Kidney (tissue), 14 donors: ENCODE results near the gene SLC22A23. TPM values are rescaled to one million over a fixed set of nuclear protein-coding genes. Genes with fewer than 3 reads are reported as not detected.

Experiments used
- DNase-seq, 5 donors: peaks; one replicate each; pipeline ENCODE4 v3.0.0-alpha.2; 2013 to 2020
- FAIRE-seq: peaks from 2 replicates; lab custom pipeline; 2012; peaks lifted over from hg19 to GRCh38; lab: Jason Lieb, UNC
- H3K27ac ChIP-seq, 2 donors: one replicate each; pipeline ENCODE4 v1.7.0; 2013; ENCODE audit warnings: low read depth in 2 of 2, low read length in 2 of 2, inconsistent platforms in 1 of 2
- H3K27me3 ChIP-seq: one replicate; pipeline ENCODE4 v1.7.1; 2013; ENCODE audit warnings: low read length, inconsistent platforms; ENCODE audit not compliant: control insufficient read depth, insufficient read depth
- H3K36me3 ChIP-seq, 3 donors: one replicate each; pipeline versions ENCODE4 v1.7.0 to v1.7.1; 2013; ENCODE audit warnings: low read length in 3 of 3, control low read depth in 1 of 3, inconsistent platforms in 1 of 3; ENCODE audit not compliant: insufficient read depth in 3 of 3, control insufficient read depth in 2 of 3
- H3K4me1 ChIP-seq, 3 donors: one replicate each; pipeline versions ENCODE4 v1.7.0 to v1.7.1; 2013; ENCODE audit warnings: low read length in 3 of 3, inconsistent platforms in 1 of 3, low read depth in 1 of 3; ENCODE audit not compliant: control insufficient read depth in 2 of 3, insufficient read depth in 2 of 3
- H3K4me3 ChIP-seq, 3 donors: one replicate each; pipeline versions ENCODE4 v1.7.0 to v1.8.1; 2013; ENCODE audit warnings: low read length in 3 of 3, control low read depth in 1 of 3, inconsistent platforms in 1 of 3
- H3K9ac ChIP-seq, 3 donors: one replicate each; pipeline versions ENCODE4 v1.7.0 to v1.7.1; 2013; ENCODE audit warnings: low read length in 3 of 3, control low read depth in 1 of 3, inconsistent platforms in 1 of 3
- H3K9me3 ChIP-seq, 3 donors: one replicate each; pipeline versions ENCODE4 v1.7.0 to v1.7.1; 2013; ENCODE audit warnings: low read length in 3 of 3, control low read depth in 1 of 3, inconsistent platforms in 1 of 3; ENCODE audit not compliant: control insufficient read depth in 2 of 3, insufficient read depth in 1 of 3
- CTCF ChIP-seq: IDR thresholded peaks from 3 replicates; pipeline ENCODE4 v1.5.1; 2012; ENCODE audit warnings: mild to moderate bottlenecking, moderate library complexity, borderline replicate concordance; ENCODE audit not compliant: insufficient read depth; ENCODE audit errors: extremely low read depth
- intact Hi-C: fragments of 100-400 bp; cut with DNase I; formaldehyde crosslinking; loops from one replicate; pipeline ENCODE4 v1.11.1; 2022
- polyA plus RNA-seq: library from polyadenylated mRNA; stranded (reverse); fragments of 350-450 nt; fragmentation: Illumina TruSeq; extraction: RNeasy Lipid Tissue Mini Kit (QIAGEN cat#74804); gene quantifications from one replicate; pipeline ENCODE4 v1.2.3, GENCODE V29; 2014; ENCODE audit warnings: low read depth, low replicate concordance; ENCODE audit not compliant: insufficient read depth
- total RNA-seq: library from RNA; stranded (reverse); fragmentation: NEBNext Ultra II Directional; extraction: Animal tissue kit (Norgen Biotek cat#: 25700); gene quantifications from one replicate; pipeline ENCODE4 v1.2.1, GENCODE V29; 2021
- donor health status: control.
- donor health status: control.
- donor health status: control.
- donor health status: control.
- donor health status: control.
- donor health status: DM: yes; HTN: yes; CAD: no.
- donor health status: Normal renal cell carcinoma (clear cell type).

SLC22A23 gene
- total and polyA plus RNA-seq, 2 donors from 2014 or later = 5.3 to 5.7 TPM

- DNase-seq = peak in 1 of 5 donors; percentile 54
- FAIRE-seq = no peak
- peaks cover 0 to 11% (median 5%) of the 10 kb centered on the region in 3 donors for H3K36me3 ChIP-seq
- no peaks in the 10 kb centered on the region for H3K27me3 ChIP-seq
- peak overlapping the region in 2 of 3 donors; percentile 48 to 72 for H3K9ac ChIP-seq
- peak overlapping the region; percentile 78 to 81 for H3K27ac ChIP-seq
- intact Hi-C loops = no loop called here
- no peak for TF ChIP-seq CTCF
- H3K4me1 ChIP-seq = peaks cover 0 to 24% (median 22%) of the 10 kb centered on the region in 3 donors
- no peaks in the 10 kb centered on the region for H3K9me3 ChIP-seq
- H3K4me3 ChIP-seq = peak overlapping the region in 1 of 3 donors; percentile 38
These were observed 195.9 kb downstream of the SLC22A23 start for GRCh38 chr6:3260772-3261517.

GRCh38 chr6:3260296-3260695, 196.6 kb downstream of the SLC22A23 start:
- Histone ChIP-seq H3K9me3 (no peaks in the 10 kb centered on the region), H3K27ac (peak overlapping the region; percentile 78 to 81), H3K27me3 (no peaks in the 10 kb centered on the region), H3K4me1 (peaks cover 0 to 24% (median 22%) of the 10 kb centered on the region in 3 donors), H3K9ac (peak overlapping the region in 2 of 3 donors; percentile 48 to 72), H3K4me3 (peak overlapping the region in 1 of 3 donors; percentile 38), H3K36me3 (peaks cover 0 to 11% (median 5%) of the 10 kb centered on the region in 3 donors)
- intact Hi-C loops = no loop called here
- DNase-seq (peak in 1 of 5 donors; percentile 53), FAIRE-seq (no peak)
- TF ChIP-seq CTCF = no peak

- peak overlapping the region; percentile 66 to 95 (median 79) for H3K4me3 ChIP-seq
- H3K9me3 ChIP-seq = no peaks in the 10 kb centered on the region
- no peaks in the 10 kb centered on the region for H3K27me3 ChIP-seq
- H3K27ac ChIP-seq = peak overlapping the region; percentile 85 to 86
- peaks cover 0 to 11% (median 5%) of the 10 kb centered on the region in 3 donors for H3K36me3 ChIP-seq
- DNase-seq (peak; percentile 39 to 79 (median 58)), FAIRE-seq (no peak)
- intact Hi-C loops = no loop called here
- peaks cover 0 to 24% (median 22%) of the 10 kb centered on the region in 3 donors for H3K4me1 ChIP-seq
- TF ChIP-seq CTCF = peak; percentile 1
- H3K9ac ChIP-seq = peak overlapping the region; percentile 49 to 68 (median 59)
These were observed 197.3 kb downstream of the SLC22A23 start for GRCh38 chr6:3259491-3259958.
